OCI-LY3 (cell line): Measurements from ENCODE around the gene ARHGAP10.
A peak's percentile ranks its signal among the peaks of the same experiment; 100 is the strongest.

ENCODE experiments used
- CTCF ChIP-seq: fragments of 200-600, 300-600 bp; sonication (generic); IDR thresholded peaks from 2 replicates; pipeline ENCODE4 v1.5.1; 2014; ENCODE audit warnings: antibody characterized with exemption, low read length, low read depth
- EZH2phosphoT487 ChIP-seq: fragments of 200-600 bp; shearing (Covaris generic); IDR thresholded peaks from 2 replicates; pipeline ENCODE4 v1.6.1; 2018; ENCODE audit warnings: antibody characterized with exemption, mixed run types, low read depth

DNA sequence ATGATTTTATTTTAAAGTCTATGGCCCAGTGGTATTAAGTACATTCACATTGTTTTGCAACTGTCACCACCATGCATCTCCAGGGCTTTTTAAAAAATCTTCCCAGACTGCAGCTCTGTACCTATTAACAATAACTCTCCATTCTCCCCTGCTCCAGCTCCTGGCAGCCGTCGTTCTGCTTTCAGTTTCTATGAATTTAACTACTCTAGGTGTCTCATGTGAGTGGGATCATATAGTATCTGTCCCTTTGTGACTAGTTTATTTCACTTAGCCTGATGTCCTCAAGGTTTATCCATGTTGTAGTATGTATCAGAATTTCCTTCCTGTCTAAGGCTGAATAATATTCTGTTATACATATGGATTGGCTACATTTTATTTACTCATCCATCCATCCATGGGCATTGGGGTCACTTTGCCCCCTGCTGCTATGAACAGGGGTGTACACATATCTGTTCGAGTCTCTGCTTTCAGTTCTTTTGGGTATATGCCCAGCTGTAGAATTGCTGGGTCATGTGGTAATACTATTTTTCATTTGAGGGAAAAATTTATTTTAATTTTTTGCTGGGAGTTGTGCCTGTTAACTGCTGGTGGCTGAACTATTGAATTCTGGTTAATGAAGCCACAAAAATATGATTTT lies 131.3 kb downstream of the ARHGAP10 start:
- TF ChIP-seq CTCF (peak; percentile 38), EZH2phosphoT487 (no peak)
